HCT116 (cell line): Measurements from ENCODE around the gene SCN8A.

ENCODE experiments used
- RAD21 ChIP-seq: IDR thresholded peaks from 2 replicates; pipeline ENCODE4 v1.6.1; 2012; ENCODE audit warnings: low read depth, mild to moderate bottlenecking
- TCF7L2 ChIP-seq: IDR thresholded peaks from 2 replicates; pipeline ENCODE4 v1.7.0; 2011; ENCODE audit warnings: borderline replicate concordance, inconsistent platforms; ENCODE audit not compliant: insufficient read depth, insufficient read length; ENCODE audit errors: extremely low read depth
- TF ChIP-seq, protein P1 (sequence below), 3 experiments: fragments of 200-600 bp in 1 of 3; sonication (generic) in 1 of 3; IDR thresholded peaks in 2 of 3; conservative IDR thresholded peaks in 1 of 3; 2 replicates each; pipeline ENCODE4 v1.5.1; 2012 to 2017; ENCODE audit warnings: low read depth in 2 of 3, low read length in 2 of 3, antibody characterized with exemption in 1 of 3, borderline replicate concordance in 1 of 3, control low read depth in 1 of 3, mild to moderate bottlenecking in 1 of 3, mixed read lengths in 1 of 3, mixed run types in 1 of 3, moderate library complexity in 1 of 3; ENCODE audit not compliant: insufficient read depth in 1 of 3

- TF ChIP-seq, protein P1, sequence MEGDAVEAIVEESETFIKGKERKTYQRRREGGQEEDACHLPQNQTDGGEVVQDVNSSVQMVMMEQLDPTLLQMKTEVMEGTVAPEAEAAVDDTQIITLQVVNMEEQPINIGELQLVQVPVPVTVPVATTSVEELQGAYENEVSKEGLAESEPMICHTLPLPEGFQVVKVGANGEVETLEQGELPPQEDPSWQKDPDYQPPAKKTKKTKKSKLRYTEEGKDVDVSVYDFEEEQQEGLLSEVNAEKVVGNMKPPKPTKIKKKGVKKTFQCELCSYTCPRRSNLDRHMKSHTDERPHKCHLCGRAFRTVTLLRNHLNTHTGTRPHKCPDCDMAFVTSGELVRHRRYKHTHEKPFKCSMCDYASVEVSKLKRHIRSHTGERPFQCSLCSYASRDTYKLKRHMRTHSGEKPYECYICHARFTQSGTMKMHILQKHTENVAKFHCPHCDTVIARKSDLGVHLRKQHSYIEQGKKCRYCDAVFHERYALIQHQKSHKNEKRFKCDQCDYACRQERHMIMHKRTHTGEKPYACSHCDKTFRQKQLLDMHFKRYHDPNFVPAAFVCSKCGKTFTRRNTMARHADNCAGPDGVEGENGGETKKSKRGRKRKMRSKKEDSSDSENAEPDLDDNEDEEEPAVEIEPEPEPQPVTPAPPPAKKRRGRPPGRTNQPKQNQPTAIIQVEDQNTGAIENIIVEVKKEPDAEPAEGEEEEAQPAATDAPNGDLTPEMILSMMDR (IDR thresholded peaks at IDR 0.05 in 2 of 3, conservative IDR thresholded peaks at IDR 0.05 in 1 of 3; ENCODE audit: borderline replicate concordance in 1 of 3, insufficient read depth in 1 of 3, low read depth in 2 of 3, low read length in 2 of 3) = no peak
- TF ChIP-seq TCF7L2 (no peak), RAD21 (no peak)
Observed at GRCh38 chr12:51840966-51841365, 249.9 kb downstream of the SCN8A start.
